Neural progenitor cell (in vitro differentiated cells): Measurements from ENCODE around the gene COA8. TPM values are rescaled to one million over a fixed set of nuclear protein-coding genes. Genes with fewer than 3 reads are reported as not detected.
A peak's percentile ranks its signal among the peaks of the same experiment; 100 is the strongest.

Experiments used
- DNase-seq: peaks from one replicate; pipeline ENCODE4 v3.0.0-alpha.2; 2016; ENCODE audit warnings: low spot score
- H2AFZ ChIP-seq: fragments of 200-600 bp; sonication (generic); replicated peaks from 2 replicates; pipeline ENCODE4 v1.6.1; 2016; ENCODE audit warnings: antibody characterized with exemption
- H3F3A ChIP-seq: fragments of 200-600 bp; sonication (generic); 2 replicates; pipeline ENCODE4 v1.6.1; 2016; ENCODE audit warnings: antibody characterized with exemption, low read depth
- H3K27ac ChIP-seq: fragments of 200-600 bp; sonication (generic); 2 replicates; pipeline ENCODE4 v1.5.1; 2016; ENCODE audit warnings: mild to moderate bottlenecking
- H3K27me3 ChIP-seq: fragments of 200-600 bp; sonication (generic); 2 replicates; pipeline ENCODE4 v1.6.1; 2016; ENCODE audit warnings: mild to moderate bottlenecking, moderate library complexity
- H3K36me3 ChIP-seq: fragments of 200-600 bp; sonication (generic); 2 replicates; pipeline ENCODE4 v1.5.1; 2016
- H3K4me1 ChIP-seq: fragments of 200-600 bp; sonication (generic); 2 replicates; pipeline ENCODE4 v1.6.1; 2016; ENCODE audit warnings: mixed run types
- H3K4me2 ChIP-seq: fragments of 200-600 bp; sonication (generic); 2 replicates; pipeline ENCODE4 v1.6.1; 2016
- H3K4me3 ChIP-seq: fragments of 200-600 bp; sonication (generic); 2 replicates; pipeline ENCODE4 v1.5.1; 2016
- H3K79me2 ChIP-seq: fragments of 200-600 bp; sonication (generic); 2 replicates; pipeline ENCODE4 v1.6.1; 2016; ENCODE audit warnings: low read depth
- H3K9ac ChIP-seq: fragments of 200-600 bp; sonication (generic); 2 replicates; pipeline ENCODE4 v1.6.1; 2016
- H3K9me3 ChIP-seq: fragments of 200-600 bp; sonication (generic); 2 replicates; pipeline ENCODE4 v1.5.1; 2016; ENCODE audit warnings: low read depth
- H4K20me1 ChIP-seq: fragments of 200-600 bp; sonication (generic); 2 replicates; pipeline ENCODE4 v1.6.1; 2016; ENCODE audit warnings: low read depth
- H3K27ac Mint-ChIP-seq: 3 replicates; pipeline ENCODE4 v1.8.0; 2021; ENCODE audit warnings: mixed read lengths
- H3K27me3 Mint-ChIP-seq: 2 replicates; pipeline ENCODE4 v1.8.0; 2022; ENCODE audit warnings: low read depth, mild to moderate bottlenecking, inconsistent platforms, moderate library complexity, mixed read lengths; ENCODE audit not compliant: insufficient read depth
- H3K36me3 Mint-ChIP-seq: 3 replicates; pipeline ENCODE4 v1.8.0; 2021; ENCODE audit warnings: mixed read lengths
- H3K4me1 Mint-ChIP-seq: 3 replicates; pipeline ENCODE4 v1.8.0; 2021; ENCODE audit warnings: mixed read lengths
- H3K4me3 Mint-ChIP-seq: 3 replicates; pipeline ENCODE4 v1.8.0; 2021; ENCODE audit warnings: mild to moderate bottlenecking, moderate library complexity, mixed read lengths
- H3K9me3 Mint-ChIP-seq: 3 replicates; pipeline ENCODE4 v1.8.0; 2020; ENCODE audit warnings: mixed read lengths
- CTCF ChIP-seq: fragments of 200-600 bp; sonication (generic); IDR thresholded peaks from 2 replicates; pipeline ENCODE4 v1.5.1; 2017; ENCODE audit warnings: antibody characterized with exemption, mild to moderate bottlenecking
- EZH2 ChIP-seq: fragments of 200-600 bp; sonication (generic); IDR thresholded peaks from 2 replicates; pipeline ENCODE4 v1.6.1; 2017; ENCODE audit warnings: antibody characterized with exemption, mild to moderate bottlenecking, moderate library complexity
- EZH2phosphoT487 ChIP-seq: fragments of 200-600 bp; sonication (generic); IDR thresholded peaks from 2 replicates; pipeline ENCODE4 v1.6.1; 2017; ENCODE audit warnings: antibody characterized with exemption
- total RNA-seq: library from RNA; depleted of rRNA; stranded (reverse); fragments of >200 nt; gene quantifications from 2 replicates; pipeline ENCODE4 v1.2.3, GENCODE V29; 2015; ENCODE audit warnings: low replicate concordance

COA8 gene
- total RNA-seq, 1 donor from 2014 or later = 72.3 TPM

- Histone ChIP-seq H3K79me2 (peaks cover 40% of the 10 kb centered on the region), H3K4me3 (peak overlapping the region; percentile 94), H3K9ac (peak overlapping the region; percentile 84), H3K9me3 (no peaks in the 10 kb centered on the region), H2AFZ (peak overlapping the region; percentile 92), H3K27me3 (peaks cover 9% of the 10 kb centered on the region), H3K4me1 (peaks cover 8% of the 10 kb centered on the region), H3K36me3 (no peaks in the 10 kb centered on the region), H3F3A (peaks cover 8% of the 10 kb centered on the region), H3K27ac (no peak overlapping the region), H3K4me2 (peak overlapping the region; percentile 94), H4K20me1 (peaks cover 38% of the 10 kb centered on the region)
- TF ChIP-seq EZH2phosphoT487 (no peak), EZH2 (no peak), CTCF (no peak)
- H3K4me1 Mint-ChIP-seq = peaks cover 25% of the 10 kb centered on the region
- peak; percentile 78 for DNase-seq
- H3K27ac Mint-ChIP-seq = peak overlapping the region; percentile 87
- peaks cover 3% of the 10 kb centered on the region for H3K36me3 Mint-ChIP-seq
- peak overlapping the region; percentile 88 for H3K4me3 Mint-ChIP-seq
- no peaks in the 10 kb centered on the region for H3K9me3 Mint-ChIP-seq
- H3K27me3 Mint-ChIP-seq = peaks cover 6% of the 10 kb centered on the region
These were observed 65.5 kb downstream of the COA8 start for GRCh38 chr14:103628221-103628683.

- peak; percentile 89 for DNase-seq
- H3K4me3 Mint-ChIP-seq = peak within 1 kb of the TSS; percentile 96
- Histone ChIP-seq H3K27me3 (peaks cover 9% of the 10 kb centered on the region), H3K36me3 (no peaks in the 10 kb centered on the region), H3K27ac (peak within 1 kb of the TSS; percentile 79), H3K9me3 (no peaks in the 10 kb centered on the region), H2AFZ (peak within 1 kb of the TSS; percentile 92), H3K79me2 (peaks cover 47% of the 10 kb centered on the region), H3K9ac (peak within 1 kb of the TSS; percentile 84), H3F3A (peaks cover 8% of the 10 kb centered on the region), H3K4me2 (peak within 1 kb of the TSS; percentile 94), H3K4me1 (peaks cover 8% of the 10 kb centered on the region), H4K20me1 (peaks cover 45% of the 10 kb centered on the region), H3K4me3 (peak within 1 kb of the TSS; percentile 94)
- peak within 1 kb of the TSS; percentile 87 for H3K27ac Mint-ChIP-seq
- H3K36me3 Mint-ChIP-seq = peaks cover 7% of the 10 kb centered on the region
- no peak for TF ChIP-seq EZH2
- peak; percentile 11 for TF ChIP-seq CTCF
- H3K27me3 Mint-ChIP-seq = peaks cover 6% of the 10 kb centered on the region
- peaks cover 29% of the 10 kb centered on the region for H3K4me1 Mint-ChIP-seq
- no peaks in the 10 kb centered on the region for H3K9me3 Mint-ChIP-seq
These were observed 66.1 kb downstream of the COA8 start, which contains the start of gene KLC1 for GRCh38 chr14:103628684-103629502. Gene KLC1 (plus strand): TSS chr14:103629211. CDS start chr14:103654565, 25,354 bp downstream.

- Histone ChIP-seq H3K27me3 (peaks cover 9% of the 10 kb centered on the region), H3K9me3 (no peaks in the 10 kb centered on the region), H3K9ac (peak overlapping the region; percentile 84), H3K4me2 (peak overlapping the region; percentile 94), H3K4me1 (peaks cover 8% of the 10 kb centered on the region), H2AFZ (peak overlapping the region; percentile 92), H3K27ac (peak overlapping the region; percentile 79), H3K36me3 (no peaks in the 10 kb centered on the region), H3K79me2 (peaks cover 54% of the 10 kb centered on the region), H4K20me1 (peaks cover 52% of the 10 kb centered on the region), H3F3A (peaks cover 12% of the 10 kb centered on the region), H3K4me3 (peak overlapping the region; percentile 94)
- H3K4me3 Mint-ChIP-seq = peak overlapping the region; percentile 96
- no peak for TF ChIP-seq EZH2
- no peak for TF ChIP-seq CTCF
- TF ChIP-seq EZH2phosphoT487 = no peak
- peaks cover 6% of the 10 kb centered on the region for H3K27me3 Mint-ChIP-seq
- DNase-seq = peak; percentile 85
- H3K4me1 Mint-ChIP-seq = peaks cover 34% of the 10 kb centered on the region
- peaks cover 11% of the 10 kb centered on the region for H3K36me3 Mint-ChIP-seq
- peak overlapping the region; percentile 74 for H3K27ac Mint-ChIP-seq
- H3K9me3 Mint-ChIP-seq = no peaks in the 10 kb centered on the region
These were observed 66.9 kb downstream of the COA8 start for GRCh38 chr14:103629503-103630121.
